Loucy (cell line): Measurements from ENCODE around the gene SLC4A11.

Source experiments
- H2AFZ ChIP-seq: fragments of 200-600 bp; sonication (generic); 2 replicates; pipeline ENCODE4 v1.6.0; 2016; ENCODE audit warnings: antibody characterized with exemption, mild to moderate bottlenecking, low read length, moderate library complexity
- H3F3A ChIP-seq: fragments of 200-600 bp; 2 replicates; pipeline ENCODE4 v1.6.0; 2016; ENCODE audit warnings: antibody characterized with exemption, low read depth, mild to moderate bottlenecking
- H3K27me3 ChIP-seq: fragments of 200-600 bp; sonication (generic); 2 replicates; pipeline ENCODE4 v1.6.1; 2014; ENCODE audit warnings: low read length, mild to moderate bottlenecking; ENCODE audit not compliant: insufficient read depth, poor library complexity, severe bottlenecking
- H3K36me3 ChIP-seq: fragments of 200-600 bp; sonication (generic); 2 replicates; pipeline ENCODE4 v1.6.1; 2016; ENCODE audit warnings: low read length; ENCODE audit not compliant: insufficient read depth
- H3K4me1 ChIP-seq: fragments of 200-600 bp; sonication (generic); 2 replicates; pipeline ENCODE4 v1.5.1; 2014; ENCODE audit warnings: low read length, mild to moderate bottlenecking; ENCODE audit not compliant: insufficient read depth, poor library complexity, severe bottlenecking
- H3K4me2 ChIP-seq: fragments of 200-600 bp; sonication (generic); 2 replicates; pipeline ENCODE4 v1.6.0; 2014; ENCODE audit warnings: antibody characterized with exemption, low read length, low read depth, mild to moderate bottlenecking; ENCODE audit not compliant: poor library complexity, severe bottlenecking
- H3K4me3 ChIP-seq: fragments of 200-600 bp; sonication (generic); 2 replicates; pipeline ENCODE4 v1.5.1; 2014; ENCODE audit warnings: low read length, mild to moderate bottlenecking, mixed read lengths; ENCODE audit not compliant: poor library complexity, severe bottlenecking
- H3K79me2 ChIP-seq: fragments of 200-600 bp; sonication (generic); 2 replicates; pipeline ENCODE4 v1.6.1; 2014; ENCODE audit warnings: low read length; ENCODE audit not compliant: insufficient read depth
- H3K9ac ChIP-seq: fragments of 200-600 bp; sonication (generic); 2 replicates; pipeline ENCODE4 v1.6.0; 2014; ENCODE audit warnings: mild to moderate bottlenecking, low read depth, low read length, moderate library complexity; ENCODE audit not compliant: poor library complexity, severe bottlenecking
- H3K9me2 ChIP-seq: fragments of 200-600 bp; sonication (generic); replicated peaks from 2 replicates; pipeline ENCODE4 v1.6.1; 2016; ENCODE audit warnings: low read depth, low read length, mixed read lengths
- H3K9me3 ChIP-seq: fragments of 200-600 bp; sonication (generic); 2 replicates; pipeline ENCODE4 v1.6.1; 2014; ENCODE audit warnings: mild to moderate bottlenecking, antibody characterized with exemption, low read length, low read depth; ENCODE audit not compliant: insufficient read depth
- H4K20me1 ChIP-seq: fragments of 200-600 bp; sonication (generic); 2 replicates; pipeline ENCODE4 v1.6.0; 2014; ENCODE audit warnings: antibody characterized with exemption, low read length, mild to moderate bottlenecking; ENCODE audit not compliant: insufficient read depth, poor library complexity, severe bottlenecking
- CTCF ChIP-seq: fragments of 200-600 bp; sonication (generic); conservative IDR thresholded peaks from 2 replicates; pipeline ENCODE4 v1.5.1; 2014; ENCODE audit warnings: mild to moderate bottlenecking, antibody characterized with exemption, low read length
- EZH2phosphoT487 ChIP-seq: fragments of 200-600 bp; IDR thresholded peaks from 2 replicates; pipeline ENCODE4 v1.6.1; 2018; ENCODE audit warnings: antibody characterized with exemption, mild to moderate bottlenecking, moderate library complexity, borderline replicate concordance

The SLC4A11 gene

GRCh38 chr20:3177746-3178485 is 61.1 kb downstream of the SLC4A11 start:
- TF ChIP-seq CTCF: no peak
- TF ChIP-seq EZH2phosphoT487: no peak
- no peaks in the 10 kb centered on the region for H4K20me1 ChIP-seq
- no peak overlapping the region for H2AFZ ChIP-seq
- no peaks in the 10 kb centered on the region for H3K79me2 ChIP-seq
- H3K4me2 ChIP-seq: no peak overlapping the region
- no peak overlapping the region for H3K9ac ChIP-seq
- H3K4me3 ChIP-seq: no peak overlapping the region
- no peaks in the 10 kb centered on the region for H3F3A ChIP-seq
- no peaks in the 10 kb centered on the region for H3K4me1 ChIP-seq
- no peaks in the 10 kb centered on the region for H3K9me3 ChIP-seq
- no peaks in the 10 kb centered on the region for H3K9me2 ChIP-seq
- no peaks in the 10 kb centered on the region for H3K27me3 ChIP-seq
- no peaks in the 10 kb centered on the region for H3K36me3 ChIP-seq
